Hematopoietic multipotent progenitor cell treated with erythropoietin and hydrocortisone succinate and interleukin-3 and kit ligand, for 6 days (in vitro differentiated cells): Measurements from ENCODE around the gene ZNF302.
"Not testable (repeated sequence)": the region's sequence is repeated elsewhere in the genome, so short reads cannot be mapped to it uniquely, and the experiment has no call there.

Experiments
- DNase-seq: peaks from one replicate; pipeline ENCODE4 v3.0.0-alpha.2; 2015

ZNF302 gene

GRCh38 chr19:34675250-34675649 is 2.2 kb upstream of the ZNF302 start:
- no peak for DNase-seq

GRCh38 chr19:34675919-34676318 is 1.6 kb upstream of the ZNF302 start:
- no peak for DNase-seq

- peak; percentile 93 for DNase-seq
Measured at GRCh38 chr19:34676697-34677385, 637 bp upstream of the ZNF302 start, which contains the start of gene SCGB2B2. SCGB2B2 (minus strand) TSS chr19:34677159; CDS start chr19:34594563, 82,596 bp downstream.

GRCh38 chr19:34678085-34678412 is 571 bp downstream of the ZNF302 start:
- DNase-seq: no peak

- no peak for DNase-seq
Measured at GRCh38 chr19:34678421-34678820, 943 bp downstream of the ZNF302 start.

- DNase-seq: no peak
Measured at GRCh38 chr19:34681478-34681877, 4.0 kb downstream of the ZNF302 start.

- DNase-seq: not testable (repeated sequence)
Measured at GRCh38 chr19:34685266-34685665, 7.8 kb downstream of the ZNF302 start.

- no peak for DNase-seq
Measured at GRCh38 chr19:34686455-34686854, 9.0 kb downstream of the ZNF302 start.

- no peak for DNase-seq
Measured at GRCh38 chr19:34687348-34687747, 9.9 kb downstream of the ZNF302 start.

GRCh38 chr19:34688592-34688991 is 11.1 kb downstream of the ZNF302 start:
- DNase-seq: no peak

GRCh38 chr19:34690372-34690771 is 12.9 kb downstream of the ZNF302 start:
- DNase-seq: no peak

GRCh38 chr19:34692549-34692948 is 15.1 kb downstream of the ZNF302 start:
- no peak for DNase-seq

- no peak for DNase-seq
Measured at GRCh38 chr19:34707661-34708060, 30.2 kb downstream of the ZNF302 start.

GRCh38 chr19:34711890-34712289 is 34.4 kb downstream of the ZNF302 start:
- no peak for DNase-seq

GRCh38 chr19:34712395-34713261 is 35.1 kb downstream of the ZNF302 start:
- peak; percentile 91 for DNase-seq

- peak; percentile 5 for DNase-seq
Measured at GRCh38 chr19:34713262-34713637, 35.8 kb downstream of the ZNF302 start.

GRCh38 chr19:34715357-34715756 is 37.9 kb downstream of the ZNF302 start:
- DNase-seq: no peak

- no peak for DNase-seq
Measured at GRCh38 chr19:34722353-34722752, 44.9 kb downstream of the ZNF302 start.

GRCh38 chr19:34725400-34725799 is 47.9 kb downstream of the ZNF302 start:
- no peak for DNase-seq

- peak; percentile 4 for DNase-seq
Measured at GRCh38 chr19:34731019-34731829, 53.7 kb downstream of the ZNF302 start.

GRCh38 chr19:34731964-34732363 is 54.5 kb downstream of the ZNF302 start:
- DNase-seq: no peak

GRCh38 chr19:34732612-34733211 is 55.2 kb downstream of the ZNF302 start:
- peak; percentile 15 for DNase-seq

- peak; percentile 88 for DNase-seq
Measured at GRCh38 chr19:34733266-34733745, 55.8 kb downstream of the ZNF302 start.
